Kasumi-1 (cell line): Measurements from ENCODE around the gene CDKAL1.
A peak's percentile ranks its signal among the peaks of the same experiment; 100 is the strongest.
"Not testable (repeated sequence)": the region's sequence is repeated elsewhere in the genome, so short reads cannot be mapped to it uniquely, and the experiment has no call there.

Source experiments
- DNase-seq, 2 experiments: peaks; one replicate each; lab custom pipeline; 2025; lab: John Stamatoyannopoulos, UW

The CDKAL1 gene

GRCh38 chr6:20554326-20554725 lies 20.1 kb downstream of the CDKAL1 start:
- DNase-seq = no peak

- no peak for DNase-seq
These were observed 20.6 kb downstream of the CDKAL1 start for GRCh38 chr6:20554817-20555216.

DNA sequence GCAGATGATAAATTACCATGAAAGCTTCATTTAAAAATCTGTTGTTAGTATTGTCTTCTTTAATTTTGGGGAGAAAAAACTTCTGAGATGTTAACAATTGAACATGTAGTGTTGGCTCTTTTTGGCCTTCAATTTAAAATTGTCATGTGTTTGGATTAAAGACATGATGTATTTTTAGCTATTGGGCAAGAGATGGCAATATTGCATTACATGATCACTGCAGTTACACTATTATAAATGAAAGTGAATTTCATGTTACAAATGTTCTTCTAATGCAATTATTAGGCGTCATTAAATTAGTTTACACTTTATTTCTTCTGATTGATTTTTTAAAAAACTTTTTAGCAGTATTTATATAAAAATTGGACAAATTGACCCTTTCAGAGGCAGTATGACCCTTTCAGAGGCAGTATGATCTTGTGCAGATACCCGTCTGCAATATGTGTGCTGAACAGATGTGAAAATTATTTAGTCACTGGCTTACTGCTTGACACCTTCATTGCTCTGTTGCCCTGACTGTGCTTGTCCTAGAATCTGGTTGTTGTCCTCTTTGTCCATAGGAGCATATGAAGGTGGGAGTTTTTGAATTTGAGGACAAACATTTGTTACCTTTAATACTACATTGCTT lies 25.8 kb downstream of the CDKAL1 start:
- DNase-seq = no peak

- DNase-seq = no peak
These were observed 29.1 kb downstream of the CDKAL1 start for GRCh38 chr6:20563377-20563776.

DNA sequence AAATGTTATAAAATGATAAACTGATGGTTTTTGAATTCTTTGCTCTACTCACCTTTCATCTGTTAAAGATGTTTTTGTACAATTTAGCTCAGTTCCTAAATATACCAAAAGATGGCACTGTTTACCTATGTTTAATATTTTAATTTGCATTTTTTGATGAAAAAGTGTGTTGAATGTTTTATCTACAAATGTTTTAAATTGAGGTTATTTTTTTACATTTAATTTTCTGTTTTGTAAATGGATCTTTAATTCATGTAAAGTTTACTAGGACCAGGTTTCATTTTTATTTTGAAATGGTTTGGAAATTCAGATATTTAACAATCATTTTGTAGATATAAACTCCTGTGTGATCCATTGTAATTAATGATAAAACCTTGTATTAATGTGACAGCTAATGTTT lies 30.0 kb downstream of the CDKAL1 start:
- DNase-seq = peak; percentile 46 to 58

DNA sequence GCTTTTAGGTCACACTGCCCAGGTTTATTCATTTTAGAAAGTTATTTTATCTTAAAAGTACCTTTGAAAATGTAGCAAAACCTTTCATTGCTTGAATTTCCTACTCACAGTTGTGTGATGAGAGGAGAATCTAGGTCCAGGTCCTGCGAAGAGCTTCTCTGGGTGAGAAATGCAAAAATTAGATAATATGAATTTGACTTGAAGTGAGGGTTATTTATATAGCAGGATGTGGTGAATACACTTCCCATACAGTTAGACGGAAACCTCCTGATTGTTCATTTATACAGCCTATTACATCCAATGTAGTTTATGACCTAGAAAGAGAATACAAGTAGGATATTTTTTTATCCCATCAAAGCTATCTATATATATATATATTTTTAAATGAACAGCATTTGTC lies 30.5 kb downstream of the CDKAL1 start:
- peak; percentile 63 to 73 for DNase-seq

DNA sequence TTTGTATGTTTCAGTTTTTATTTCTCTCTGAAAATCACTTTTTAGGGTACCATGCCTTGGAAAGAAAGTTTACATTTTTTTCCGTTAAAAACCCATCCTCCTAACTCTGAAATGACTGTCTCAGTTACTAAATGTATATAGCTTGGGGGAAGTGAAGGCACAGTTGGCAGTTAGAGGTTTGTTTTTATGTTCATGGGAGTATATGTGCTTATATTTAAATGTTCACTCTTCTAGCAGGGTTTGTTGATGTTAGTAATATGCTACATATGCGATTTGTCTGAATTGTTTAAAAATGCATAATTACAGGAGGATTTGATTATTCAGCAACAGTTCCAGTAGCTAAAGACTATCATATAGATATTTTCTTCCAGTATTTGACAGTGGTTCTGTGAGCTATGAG lies 31.1 kb downstream of the CDKAL1 start:
- peak; percentile 38 to 43 for DNase-seq

GRCh38 chr6:20566109-20566508 lies 31.9 kb downstream of the CDKAL1 start:
- DNase-seq = no peak

DNA sequence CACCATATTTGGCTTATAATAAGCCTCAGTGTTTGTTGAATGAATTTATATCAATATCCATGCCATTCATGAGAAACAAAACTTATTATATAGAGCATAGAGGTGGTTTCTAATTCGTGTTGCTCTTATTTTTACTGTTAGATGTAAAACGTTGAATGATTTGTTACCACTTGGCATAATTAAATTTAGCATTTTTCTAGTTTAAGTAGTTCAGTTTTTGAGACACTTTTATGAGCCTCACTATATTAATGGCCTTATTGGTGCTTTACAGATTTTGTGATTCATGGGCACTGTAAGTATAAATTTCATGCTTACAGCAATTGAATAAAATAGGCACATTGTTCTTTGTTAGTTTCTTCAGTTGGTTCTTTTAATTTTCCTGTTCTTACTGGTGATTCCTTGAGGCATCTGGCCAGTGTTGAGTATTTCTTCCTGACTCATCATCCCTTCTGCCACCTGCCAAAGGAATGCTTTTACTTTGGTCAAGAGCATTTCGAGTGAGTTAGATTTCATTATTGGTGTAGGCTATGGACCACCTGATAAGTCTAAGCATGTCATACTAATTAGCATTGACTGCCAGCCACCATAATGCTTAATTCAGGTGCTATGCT lies 34.8 kb downstream of the CDKAL1 start:
- no peak for DNase-seq

DNA sequence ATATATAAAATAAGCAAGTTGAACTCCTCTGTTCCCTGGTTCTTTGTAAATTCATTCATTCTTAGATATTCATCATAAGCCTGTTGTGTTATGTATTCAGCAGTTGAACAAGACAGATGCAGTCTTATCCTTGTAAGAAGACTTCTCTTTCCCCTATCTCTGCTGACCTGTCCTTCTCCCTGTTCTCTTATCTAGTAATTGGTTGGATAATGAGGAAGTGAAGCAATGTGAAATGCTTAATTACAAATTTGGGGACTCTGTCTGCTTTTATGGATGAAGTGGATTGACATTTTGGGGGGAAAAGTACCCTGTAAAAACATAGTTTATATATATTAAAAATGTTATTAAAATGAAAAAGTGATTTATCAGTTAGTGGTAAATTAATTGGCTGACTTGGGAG lies 37.0 kb downstream of the CDKAL1 start:
- no peak for DNase-seq

DNA sequence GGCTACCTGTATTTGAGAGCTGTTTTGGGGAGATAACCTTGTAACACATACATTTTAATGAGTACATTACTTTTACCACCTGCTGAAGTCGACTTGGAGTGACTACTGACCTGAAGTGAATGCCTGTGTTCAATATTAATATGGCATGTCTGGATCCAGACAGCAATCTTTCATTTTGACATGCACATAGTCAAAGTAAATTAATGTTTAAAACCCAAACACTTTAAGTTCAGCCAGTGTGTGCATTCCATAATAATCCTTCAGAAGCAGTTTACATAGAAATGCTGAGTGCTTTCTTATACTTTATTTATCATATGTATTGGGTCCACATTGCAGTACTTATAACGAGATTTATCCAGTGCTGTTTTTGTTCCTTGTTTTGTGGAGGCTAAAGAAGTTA lies 38.0 kb downstream of the CDKAL1 start:
- DNase-seq = no peak

DNA sequence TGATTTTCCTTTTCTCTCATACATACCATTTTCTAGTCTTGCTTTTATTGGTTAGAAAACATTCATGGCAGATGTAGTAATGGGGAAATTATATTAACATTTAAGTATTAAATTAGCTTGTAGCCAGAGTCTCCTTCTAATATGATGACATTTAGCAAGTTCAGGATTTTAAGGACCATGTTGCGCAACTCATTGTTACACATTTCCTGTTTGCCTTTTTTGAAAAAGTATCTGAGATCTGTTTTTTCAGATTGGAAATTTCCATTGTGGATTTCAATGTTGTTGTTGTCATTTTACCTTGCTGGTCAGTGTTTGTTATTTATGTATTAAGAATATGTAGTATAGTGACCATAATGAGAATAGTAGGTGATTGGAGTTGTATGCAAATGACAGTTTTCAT lies 38.7 kb downstream of the CDKAL1 start:
- DNase-seq = peak; percentile 13 to 18

DNA sequence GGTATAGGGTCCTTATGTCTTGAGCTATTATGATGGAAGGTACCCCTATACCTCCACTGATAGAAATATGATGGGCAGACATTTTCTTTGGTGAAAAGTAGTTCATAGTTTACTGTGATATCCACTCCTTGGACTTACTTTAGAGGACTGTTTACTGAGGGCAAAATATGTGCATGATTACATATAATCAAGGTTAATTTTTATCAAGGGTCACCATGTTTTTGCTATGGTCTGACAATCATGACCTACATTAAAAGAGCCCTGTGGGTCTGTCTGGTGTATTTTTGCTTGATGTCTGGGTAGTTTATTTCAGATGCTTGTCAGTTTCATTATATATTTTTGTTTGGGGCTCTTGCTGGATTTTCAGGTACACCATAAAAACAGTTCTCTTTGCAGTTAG lies 40.1 kb downstream of the CDKAL1 start:
- no peak for DNase-seq

DNA sequence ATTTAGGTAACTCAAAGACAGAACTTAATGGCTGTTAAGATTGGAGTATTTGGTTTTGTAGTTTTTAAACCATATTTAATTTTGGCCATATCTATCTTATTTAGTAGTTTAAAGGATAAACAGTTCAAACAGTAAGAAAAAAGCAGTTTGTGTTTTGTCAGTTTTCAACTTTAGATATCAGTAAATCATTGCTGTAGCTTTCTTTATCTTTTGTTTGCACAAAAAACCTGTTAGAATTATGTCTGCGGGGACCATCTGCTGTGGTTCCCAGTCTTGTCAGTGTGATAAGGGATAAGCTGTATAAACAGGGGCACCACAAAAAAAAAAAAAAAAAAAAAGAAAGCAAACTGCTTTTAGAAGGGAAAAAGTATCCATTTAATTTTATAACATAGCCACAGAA lies 40.9 kb downstream of the CDKAL1 start:
- no peak for DNase-seq

GRCh38 chr6:20575704-20576451 lies 41.6 kb downstream of the CDKAL1 start:
- no peak for DNase-seq

DNA sequence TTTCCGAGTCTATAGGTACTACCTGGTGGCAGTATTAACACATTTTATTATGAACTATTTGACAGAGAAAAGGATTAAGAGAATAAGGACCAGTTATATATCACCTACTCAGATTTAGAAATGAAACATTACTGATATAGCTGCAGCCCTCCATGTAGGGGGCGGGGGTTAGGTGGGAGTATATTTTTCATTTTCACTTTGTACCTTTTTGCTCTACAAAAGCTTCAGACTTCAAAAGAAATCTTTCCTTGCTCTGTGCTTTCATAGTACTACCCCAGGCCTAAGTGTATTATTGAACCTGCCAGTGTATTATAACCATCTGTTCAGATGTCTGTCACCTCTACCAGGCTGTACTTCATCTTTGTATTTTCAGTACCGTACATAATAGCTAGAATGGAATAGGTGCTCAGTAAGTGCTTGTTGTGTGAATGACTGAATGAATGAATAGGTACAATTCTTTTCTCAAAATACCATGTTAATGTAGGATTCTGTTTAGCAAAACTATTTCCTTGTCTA lies 43.0 kb downstream of the CDKAL1 start:
- DNase-seq = no peak

- DNase-seq = no peak
These were observed 46.8 kb downstream of the CDKAL1 start for GRCh38 chr6:20581070-20581469.

- DNase-seq = no peak
These were observed 48.6 kb downstream of the CDKAL1 start for GRCh38 chr6:20582586-20583443.

- no peak for DNase-seq
These were observed 49.2 kb downstream of the CDKAL1 start for GRCh38 chr6:20583444-20583800.

GRCh38 chr6:20584100-20584731 lies 50.0 kb downstream of the CDKAL1 start:
- DNase-seq = peak; percentile 31 to 38

DNA sequence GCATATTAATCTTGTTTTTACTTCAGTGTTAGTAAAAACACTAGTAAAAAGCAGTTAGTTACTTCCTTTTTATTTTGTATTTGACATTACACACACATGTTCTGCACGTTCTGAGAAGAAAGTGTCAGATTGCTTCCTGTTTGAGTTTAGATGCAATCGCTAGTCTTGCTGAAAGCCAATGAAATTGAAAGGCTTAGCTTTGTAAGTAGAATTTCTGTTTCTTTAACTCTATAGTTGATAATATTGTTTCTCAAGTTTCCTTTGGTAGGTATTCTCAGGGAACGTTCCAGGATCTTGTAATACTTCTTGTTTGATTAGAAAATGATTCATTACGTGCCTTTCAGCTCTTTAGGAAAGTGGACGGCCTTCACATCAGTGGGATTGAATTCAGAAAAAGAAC lies 55.0 kb downstream of the CDKAL1 start:
- DNase-seq = peak; percentile 61 to 68

DNA sequence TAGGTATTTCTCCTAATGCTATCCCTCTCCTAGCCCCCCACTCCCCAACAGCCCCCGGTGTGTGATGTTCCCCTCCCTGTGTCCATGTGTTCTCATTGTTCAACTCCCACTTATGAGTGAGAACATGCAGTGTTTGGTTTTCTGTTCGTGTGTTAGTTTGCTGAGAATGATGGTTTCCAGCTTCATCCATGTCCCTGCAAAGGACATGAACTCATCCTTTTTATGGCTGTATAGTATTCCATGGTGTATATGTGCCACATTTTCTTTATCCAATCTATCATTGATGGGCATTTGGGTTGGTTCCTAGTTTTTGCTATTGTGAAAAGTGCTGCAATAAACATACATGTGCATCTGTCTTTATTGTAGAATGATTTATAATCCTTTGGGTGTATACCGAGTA lies 56.2 kb downstream of the CDKAL1 start:
- DNase-seq = not testable (repeated sequence)
